ENCODE data around the gene LRRC45.

DNA sequence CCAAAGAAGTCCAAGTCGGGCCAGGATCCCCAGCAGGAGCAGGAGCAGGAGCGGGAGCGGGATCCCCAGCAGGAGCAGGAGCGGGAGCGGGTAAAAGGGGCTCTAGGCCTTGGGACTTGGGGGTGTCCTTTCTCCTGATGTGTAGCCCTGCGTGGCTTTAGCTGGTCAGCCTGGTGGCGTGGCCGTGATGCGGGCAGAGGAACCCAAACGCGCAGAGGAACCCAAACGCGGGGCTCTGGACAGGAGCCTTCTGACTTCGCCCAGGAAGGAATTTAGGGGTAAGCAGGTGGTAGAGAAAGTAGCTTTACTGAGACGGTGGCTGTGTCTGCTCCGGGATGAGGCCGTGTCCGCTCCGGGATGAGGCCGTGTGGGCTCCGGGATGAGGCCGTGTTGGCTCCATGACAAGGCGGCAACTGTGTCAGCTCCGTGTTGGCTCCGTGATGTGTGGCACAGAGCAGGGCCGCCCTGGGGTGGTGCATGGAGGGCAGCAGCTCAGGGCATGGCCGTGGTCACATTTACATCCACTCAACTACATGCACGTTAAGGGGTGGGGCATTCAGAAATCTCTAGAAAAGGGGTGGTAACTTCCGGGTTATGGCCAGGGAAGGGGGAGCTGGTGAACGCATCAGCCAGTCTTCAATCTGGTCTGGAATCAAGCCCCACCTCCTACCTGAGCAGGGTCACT is 26.2 kb upstream of the LRRC45 start:
- no peak for TF ChIP-seq EZH2 (IDR thresholded peaks at IDR 0.05; ENCODE audit: borderline replicate concordance, low read depth, low read length, poor library complexity, severe bottlenecking)
- TF ChIP-seq, protein P1, sequence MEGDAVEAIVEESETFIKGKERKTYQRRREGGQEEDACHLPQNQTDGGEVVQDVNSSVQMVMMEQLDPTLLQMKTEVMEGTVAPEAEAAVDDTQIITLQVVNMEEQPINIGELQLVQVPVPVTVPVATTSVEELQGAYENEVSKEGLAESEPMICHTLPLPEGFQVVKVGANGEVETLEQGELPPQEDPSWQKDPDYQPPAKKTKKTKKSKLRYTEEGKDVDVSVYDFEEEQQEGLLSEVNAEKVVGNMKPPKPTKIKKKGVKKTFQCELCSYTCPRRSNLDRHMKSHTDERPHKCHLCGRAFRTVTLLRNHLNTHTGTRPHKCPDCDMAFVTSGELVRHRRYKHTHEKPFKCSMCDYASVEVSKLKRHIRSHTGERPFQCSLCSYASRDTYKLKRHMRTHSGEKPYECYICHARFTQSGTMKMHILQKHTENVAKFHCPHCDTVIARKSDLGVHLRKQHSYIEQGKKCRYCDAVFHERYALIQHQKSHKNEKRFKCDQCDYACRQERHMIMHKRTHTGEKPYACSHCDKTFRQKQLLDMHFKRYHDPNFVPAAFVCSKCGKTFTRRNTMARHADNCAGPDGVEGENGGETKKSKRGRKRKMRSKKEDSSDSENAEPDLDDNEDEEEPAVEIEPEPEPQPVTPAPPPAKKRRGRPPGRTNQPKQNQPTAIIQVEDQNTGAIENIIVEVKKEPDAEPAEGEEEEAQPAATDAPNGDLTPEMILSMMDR (conservative IDR thresholded peaks at IDR 0.05; ENCODE audit: low read depth, low read length): no peak
